ENCODE measurements around the gene GPNMB.

The GPNMB gene

GRCh38 chr7:23256731-23257130 is 10.2 kb downstream of the GPNMB start:
- DNase-seq (ENCODE audit: low read depth, low spot score) = no peak
- CTCF ChIA-PET = interaction anchor here (0.5 to 13.9 kb wide), 6 partner anchors 8 to 291 kb away, joined by 3 to 310 read pairs (median 5); no protein-coding TSS in a partner anchor
- POLR2A ChIA-PET = no interaction called here
- TF ChIP-seq CTCF (IDR thresholded peaks at IDR 0.05; ENCODE audit: insufficient read depth, low read length, missing control alignments) = no peak
- H3K4me3 ChIP-seq (ENCODE audit: low read depth, low read length) = no peak overlapping the region

GRCh38 chr7:23260371-23260770 is 13.8 kb downstream of the GPNMB start:
- TF ChIP-seq CTCF (IDR thresholded peaks at IDR 0.05; ENCODE audit: insufficient read depth, low read length, missing control alignments) = no peak
- DNase-seq (ENCODE audit: low read depth, low spot score) = no peak
- no peak overlapping the region for H3K4me3 ChIP-seq (ENCODE audit: low read depth, low read length)
- ChIA-PET CTCF (interaction anchor here (1.0 to 13.9 kb wide), 9 partner anchors 8 to 735 kb away, joined by 3 to 310 read pairs (median 4); partner anchors contain the start of genes GPNMB and NUP42), POLR2A (no interaction called here)

- no peak overlapping the region for H3K4me3 ChIP-seq (ENCODE audit: low read depth, low read length)
- POLR2A ChIA-PET = no interaction called here
- CTCF ChIA-PET = interaction anchor here (0.6 to 13.9 kb wide), 39 partner anchors 9 to 431 kb away, joined by 3 to 310 read pairs (median 3); partner anchors contain the start of genes GPNMB and NUP42
- no peak for DNase-seq (ENCODE audit: low read depth, low spot score)
- peak; percentile 89 for TF ChIP-seq CTCF (IDR thresholded peaks at IDR 0.05; ENCODE audit: insufficient read depth, low read length, missing control alignments)
These were observed 15.4 kb downstream of the GPNMB start for GRCh38 chr7:23261843-23262452.

- no peak for DNase-seq (ENCODE audit: low read depth, low spot score)
- TF ChIP-seq CTCF (IDR thresholded peaks at IDR 0.05; ENCODE audit: insufficient read depth, low read length, missing control alignments) = no peak
- CTCF ChIA-PET = interaction anchor here (0.7 to 13.9 kb wide), 6 partner anchors 8 to 1556 kb away, joined by 3 to 310 read pairs (median 14); partner anchors contain the start of gene NUP42
- POLR2A ChIA-PET = interaction anchor here (0.6 kb wide), 1 partner anchor 203 kb away, joined by 3 read pairs; no protein-coding TSS in a partner anchor
- no peak overlapping the region for H3K4me3 ChIP-seq (ENCODE audit: low read depth, low read length)
These were observed 18.4 kb downstream of the GPNMB start for GRCh38 chr7:23264916-23265458.

GRCh38 chr7:23266918-23267317 is 20.3 kb downstream of the GPNMB start:
- no peak for TF ChIP-seq CTCF (IDR thresholded peaks at IDR 0.05; ENCODE audit: insufficient read depth, low read length, missing control alignments)
- H3K4me3 ChIP-seq (ENCODE audit: low read depth, low read length) = no peak overlapping the region
- DNase-seq (ENCODE audit: low read depth, low spot score) = no peak
- CTCF ChIA-PET = interaction anchor here (1.3 to 14.3 kb wide), 4 partner anchors 7 to 196 kb away, joined by 6 to 310 read pairs (median 161); no protein-coding TSS in a partner anchor
- POLR2A ChIA-PET = no interaction called here

GRCh38 chr7:23267357-23267756 is 20.8 kb downstream of the GPNMB start:
- CTCF ChIA-PET = interaction anchor here (0.9 to 14.3 kb wide), 4 partner anchors 7 to 196 kb away, joined by 3 to 310 read pairs (median 9); no protein-coding TSS in a partner anchor
- POLR2A ChIA-PET = no interaction called here

More at GRCh38 chr7:23267357-23267756, 20.8 kb downstream of the GPNMB start:
- no peak for TF ChIP-seq CTCF (IDR thresholded peaks at IDR 0.05; ENCODE audit: insufficient read depth, low read length, missing control alignments)
- no peak for DNase-seq (ENCODE audit: low read depth, low spot score)
- H3K4me3 ChIP-seq (ENCODE audit: low read depth, low read length) = no peak overlapping the region

All from AG04449 (cell line).